Prostate gland (tissue), 2 donors: ENCODE data around the gene VSNL1.

Experiments used
- POLR2A ChIP-seq: fragments of 450-650 bp; IDR thresholded peaks from one replicate; pipeline ENCODE4 v1.6.1; 2016; ENCODE audit warnings: antibody characterized with exemption, mild to moderate bottlenecking
- TF ChIP-seq, protein P1 (sequence below), 4 experiments: fragments of 200-600 bp in 2 of 4; fragments of 450-650 bp in 2 of 4; sonication (generic) in 2 of 4; IDR thresholded peaks; 1 replicate in 3 of 4; 2 replicates in 1 of 4; pipeline ENCODE4 v1.5.1; 2016 to 2019; ENCODE audit warnings: antibody characterized with exemption in 4 of 4, mild to moderate bottlenecking in 2 of 4, moderate library complexity in 2 of 4

DNA sequence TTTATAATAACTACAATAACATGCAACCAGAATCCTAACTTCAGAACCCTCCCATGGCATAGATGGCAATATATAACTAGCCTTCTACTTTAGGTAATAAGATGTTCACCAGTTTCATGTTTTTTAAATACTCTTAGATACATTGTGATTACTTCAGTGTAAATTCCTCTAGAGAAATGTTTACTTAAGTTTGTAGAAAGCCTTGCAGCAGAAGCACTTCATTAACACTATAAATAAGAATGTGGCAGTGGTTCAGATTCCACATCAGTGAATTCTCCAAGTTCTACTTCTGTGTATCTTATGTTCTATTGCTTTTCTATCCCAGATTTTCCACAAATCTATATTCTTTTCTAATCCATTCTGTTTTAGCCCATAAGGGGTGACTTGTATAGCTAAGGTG is 21.0 kb upstream of the VSNL1 start:
- TF ChIP-seq, protein P1, sequence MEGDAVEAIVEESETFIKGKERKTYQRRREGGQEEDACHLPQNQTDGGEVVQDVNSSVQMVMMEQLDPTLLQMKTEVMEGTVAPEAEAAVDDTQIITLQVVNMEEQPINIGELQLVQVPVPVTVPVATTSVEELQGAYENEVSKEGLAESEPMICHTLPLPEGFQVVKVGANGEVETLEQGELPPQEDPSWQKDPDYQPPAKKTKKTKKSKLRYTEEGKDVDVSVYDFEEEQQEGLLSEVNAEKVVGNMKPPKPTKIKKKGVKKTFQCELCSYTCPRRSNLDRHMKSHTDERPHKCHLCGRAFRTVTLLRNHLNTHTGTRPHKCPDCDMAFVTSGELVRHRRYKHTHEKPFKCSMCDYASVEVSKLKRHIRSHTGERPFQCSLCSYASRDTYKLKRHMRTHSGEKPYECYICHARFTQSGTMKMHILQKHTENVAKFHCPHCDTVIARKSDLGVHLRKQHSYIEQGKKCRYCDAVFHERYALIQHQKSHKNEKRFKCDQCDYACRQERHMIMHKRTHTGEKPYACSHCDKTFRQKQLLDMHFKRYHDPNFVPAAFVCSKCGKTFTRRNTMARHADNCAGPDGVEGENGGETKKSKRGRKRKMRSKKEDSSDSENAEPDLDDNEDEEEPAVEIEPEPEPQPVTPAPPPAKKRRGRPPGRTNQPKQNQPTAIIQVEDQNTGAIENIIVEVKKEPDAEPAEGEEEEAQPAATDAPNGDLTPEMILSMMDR (IDR thresholded peaks at IDR 0.05): no peak
- TF ChIP-seq POLR2A: no peak
